GM12865 (cell line): ENCODE data around the gene BLOC1S5.
A peak's percentile ranks its signal among the peaks of the same experiment; 100 is the strongest.
"Not testable (repeated sequence)": the region's sequence is repeated elsewhere in the genome, so short reads cannot be mapped to it uniquely, and the experiment has no call there.

ENCODE experiments used
- DNase-seq: peaks from one replicate; pipeline ENCODE4 v3.0.0; 2010; ENCODE audit warnings: low read depth
- H3K4me3 ChIP-seq: 2 replicates; pipeline ENCODE4 v1.5.1; 2011; ENCODE audit warnings: mild to moderate bottlenecking, low read depth, low read length, control low read depth
- CTCF ChIP-seq: IDR thresholded peaks from 2 replicates; pipeline ENCODE4 v1.5.1; 2011; ENCODE audit warnings: low read length, control low read depth, low read depth, inconsistent platforms; ENCODE audit not compliant: insufficient read depth; ENCODE audit errors: missing control alignments

The BLOC1S5 gene

GRCh38 chr6:8047541-8048292, 16.5 kb downstream of the BLOC1S5 start:
- no peak for DNase-seq
- no peak overlapping the region for H3K4me3 ChIP-seq
- TF ChIP-seq CTCF, result no peak

GRCh38 chr6:8045769-8046168, 18.4 kb downstream of the BLOC1S5 start:
- H3K4me3 ChIP-seq, DNase-seq: not testable (repeated sequence)

- no peak for TF ChIP-seq CTCF
- no peak overlapping the region for H3K4me3 ChIP-seq
- no peak for DNase-seq
Observed at GRCh38 chr6:8043221-8043620, 21.0 kb downstream of the BLOC1S5 start.

GRCh38 chr6:8041913-8042583, 22.1 kb downstream of the BLOC1S5 start:
- no peak for TF ChIP-seq CTCF
- no peak for DNase-seq

GRCh38 chr6:8034107-8034506, 30.1 kb downstream of the BLOC1S5 start:
- DNase-seq, H3K4me3 ChIP-seq: not testable (repeated sequence)

More at GRCh38 chr6:8041913-8042583, 22.1 kb downstream of the BLOC1S5 start:
- no peak overlapping the region for H3K4me3 ChIP-seq

- no peak overlapping the region for H3K4me3 ChIP-seq
- peak; percentile 12 for DNase-seq
- no peak for TF ChIP-seq CTCF
Observed at GRCh38 chr6:8030920-8031319, 33.3 kb downstream of the BLOC1S5 start.

- no peak for DNase-seq
- no peak overlapping the region for H3K4me3 ChIP-seq
- TF ChIP-seq CTCF, result no peak
Observed at GRCh38 chr6:8029243-8029870, 34.8 kb downstream of the BLOC1S5 start.
